Stimulated activated naive CD8-positive, alpha-beta T cell treated with anti-CD3 and anti-CD28 coated beads, Interleukin-15, Interleukin-2, amounts not matched to agents 100 U/mL and 50 U/mL, for 24 hours (primary cell): ENCODE measurements around the gene CASQ1.
A peak's percentile ranks its signal among the peaks of the same experiment; 100 is the strongest.

Experiments
- ATAC-seq: fragments of 150-1000 bp; cut with Tn5 transposase; one replicate; pipeline ENCODE4 v1.10.0; 2021
- DNase-seq: peaks from one replicate; pipeline ENCODE4 v3.0.0; 2021

The CASQ1 gene

DNA sequence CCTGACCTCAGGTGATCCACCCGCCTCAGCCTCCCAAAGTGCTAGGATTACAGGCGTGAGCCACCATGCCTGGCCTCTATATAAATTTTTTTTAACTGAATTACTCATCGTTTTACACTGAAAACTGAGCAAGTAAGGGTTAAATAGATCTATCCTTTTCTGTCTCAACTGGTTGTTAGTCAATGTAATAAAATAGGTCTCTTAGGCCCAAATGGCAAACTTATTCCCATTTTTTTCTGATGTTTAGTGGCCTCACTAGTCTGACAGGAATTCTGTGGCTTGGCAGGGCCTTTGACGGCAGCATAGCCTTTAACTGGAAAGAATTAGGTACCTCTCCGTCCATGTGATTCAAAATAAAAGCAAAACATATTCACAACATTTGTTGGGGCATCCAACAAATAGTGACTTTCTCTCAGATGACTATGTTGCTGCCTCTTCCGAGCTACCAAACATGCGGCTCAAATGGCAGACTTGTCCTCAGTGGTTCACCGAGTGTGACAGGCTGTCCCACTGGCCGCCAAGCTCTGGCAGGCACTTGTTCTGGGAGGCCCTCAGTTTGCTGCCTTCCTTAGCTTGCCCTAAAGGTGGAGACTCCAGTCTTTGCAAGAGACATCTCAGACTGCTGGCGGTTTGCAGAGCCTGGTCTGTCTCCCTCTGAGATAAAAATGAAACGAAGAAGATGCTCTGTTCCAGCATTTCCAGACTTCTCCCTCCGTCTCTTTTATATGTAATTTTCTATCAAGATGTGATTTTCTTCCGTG is 21.6 kb upstream of the CASQ1 start:
- ATAC-seq = no peak
- no peak for DNase-seq

- ATAC-seq (peak; percentile 69), DNase-seq (peak; percentile 63)
Measured at GRCh38 chr1:160169553-160170399, 20.6 kb upstream of the CASQ1 start.

DNA sequence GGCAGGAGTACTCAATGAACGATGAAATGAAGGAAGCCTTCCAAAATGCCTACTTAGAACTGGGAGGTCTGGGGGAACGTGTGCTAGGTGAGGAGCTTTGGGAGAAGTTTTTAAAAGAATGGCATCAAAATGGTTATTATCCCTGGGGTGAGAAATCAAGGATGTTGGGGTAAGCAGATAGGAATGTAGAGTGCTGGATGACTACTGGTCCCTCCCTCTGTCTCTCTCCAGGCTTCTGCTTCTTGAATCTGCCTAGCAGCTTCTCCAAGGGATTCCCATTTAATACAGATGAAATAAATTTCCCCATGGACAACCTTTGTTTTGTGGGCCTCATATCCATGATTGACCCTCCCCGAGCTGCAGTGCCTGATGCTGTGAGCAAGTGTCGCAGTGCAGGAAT is 19.0 kb upstream of the CASQ1 start:
- DNase-seq (no peak), ATAC-seq (no peak)

- no peak for ATAC-seq
- DNase-seq = no peak
Measured at GRCh38 chr1:160171980-160172379, 18.4 kb upstream of the CASQ1 start.

GRCh38 chr1:160177231-160177630 is 13.1 kb upstream of the CASQ1 start:
- DNase-seq (no peak), ATAC-seq (peak; percentile 41)

DNA sequence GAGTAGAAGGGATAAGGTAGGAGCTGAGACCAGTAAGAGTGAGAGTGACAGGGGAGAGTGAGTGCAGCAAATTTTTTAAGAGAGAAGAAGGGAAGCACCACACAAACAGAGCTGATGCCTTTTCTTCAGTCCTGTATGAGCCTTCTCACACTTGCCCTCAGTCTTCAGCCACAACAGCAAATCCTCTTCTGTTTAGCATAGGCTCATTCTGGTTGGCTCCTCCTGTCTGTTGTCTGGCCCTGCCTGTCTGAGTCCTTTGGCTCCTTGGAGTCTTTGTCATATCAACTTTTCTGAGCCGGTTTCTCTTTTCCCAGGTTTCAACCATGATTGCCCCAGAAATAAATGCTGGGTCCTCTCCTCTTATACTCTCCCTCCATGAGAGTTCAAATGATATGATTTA is 12.7 kb upstream of the CASQ1 start:
- ATAC-seq = no peak
- no peak for DNase-seq

- no peak for DNase-seq
- ATAC-seq = no peak
Measured at GRCh38 chr1:160178731-160179130, 11.6 kb upstream of the CASQ1 start.

DNA sequence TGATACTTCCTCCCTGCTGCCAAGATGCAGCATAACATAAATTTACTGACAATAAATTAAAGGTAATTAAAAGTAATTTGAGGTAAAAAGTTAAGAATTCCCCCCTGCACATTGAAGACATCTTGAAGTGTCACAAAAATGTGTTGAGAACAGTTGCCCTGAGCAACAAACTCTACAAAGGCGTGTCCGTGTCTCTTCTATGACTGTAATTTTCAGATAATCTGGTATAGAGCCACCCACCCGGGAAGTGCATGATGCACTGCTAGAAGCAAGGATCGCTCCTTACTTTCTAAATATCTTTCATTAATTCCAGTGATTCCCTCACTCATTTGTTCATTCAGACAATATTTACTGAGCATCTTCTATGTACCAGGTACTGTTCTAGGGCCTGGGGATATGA is 11.0 kb upstream of the CASQ1 start:
- DNase-seq (no peak), ATAC-seq (no peak)

GRCh38 chr1:160186246-160186645 is 4.1 kb upstream of the CASQ1 start:
- ATAC-seq (no peak), DNase-seq (no peak)

DNA sequence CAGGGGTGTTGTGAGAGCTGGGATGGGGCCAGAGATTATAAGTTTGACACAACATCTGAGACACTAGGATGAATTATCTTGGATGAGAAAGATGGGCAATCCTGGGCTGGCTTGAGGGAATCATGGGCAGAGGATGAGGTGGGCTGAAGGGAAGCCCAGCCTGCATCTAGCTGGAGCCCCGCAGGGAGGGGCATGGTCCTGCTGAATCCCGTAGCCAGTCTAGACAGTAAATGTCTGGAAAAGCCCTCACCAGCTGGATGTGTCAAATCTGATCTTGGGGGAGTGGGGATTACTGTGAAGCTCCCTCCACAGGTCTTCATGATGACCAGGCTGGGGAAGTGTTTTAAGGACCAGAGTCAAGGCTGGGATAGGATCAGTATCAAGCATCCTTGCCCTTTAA is 3.6 kb upstream of the CASQ1 start:
- ATAC-seq (no peak), DNase-seq (no peak)

- DNase-seq (no peak), ATAC-seq (no peak)
Measured at GRCh38 chr1:160187407-160187806, 3.0 kb upstream of the CASQ1 start.

DNA sequence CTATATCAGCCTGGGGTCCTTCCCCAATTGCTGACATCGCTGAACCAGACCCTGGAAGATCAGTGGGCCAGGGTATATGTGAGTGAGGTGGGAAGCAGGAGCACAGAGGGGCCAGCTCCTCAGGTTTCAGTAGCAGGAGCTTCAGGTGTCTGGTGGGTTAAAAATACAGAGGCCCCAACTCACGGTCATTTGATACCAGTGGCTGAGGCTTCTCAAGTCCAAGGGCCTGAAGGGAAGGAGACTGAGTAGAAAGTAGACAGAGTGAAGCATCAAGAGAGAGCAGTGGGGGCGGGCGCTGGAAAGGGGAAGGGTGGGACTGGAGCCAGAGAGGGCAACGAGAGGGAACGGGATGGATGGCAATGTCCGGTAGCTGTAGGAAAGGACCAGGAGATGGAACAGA is 2.0 kb upstream of the CASQ1 start:
- DNase-seq (no peak), ATAC-seq (no peak)

DNA sequence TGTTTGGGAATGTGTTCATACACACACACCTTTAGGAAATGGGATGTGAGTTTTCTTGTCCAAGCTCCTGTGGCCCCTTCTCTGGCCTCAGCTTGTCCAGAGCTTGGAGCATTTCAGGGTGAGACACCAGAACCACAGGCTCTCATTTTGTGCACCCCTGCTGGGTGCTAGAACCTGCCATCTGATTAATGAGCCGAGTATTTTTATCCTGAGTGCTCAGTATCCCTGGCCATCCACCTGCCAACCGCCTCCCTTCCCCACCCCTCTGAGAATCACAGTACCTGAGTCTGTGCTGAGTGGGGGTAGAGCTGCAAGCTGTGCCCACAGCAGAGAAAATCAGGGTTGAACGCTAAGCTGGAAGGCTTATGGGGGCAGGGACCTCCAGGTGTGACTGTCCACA is 1.4 kb downstream of the CASQ1 start:
- ATAC-seq (no peak), DNase-seq (no peak)

GRCh38 chr1:160192234-160192633 is 1.9 kb downstream of the CASQ1 start:
- DNase-seq (no peak), ATAC-seq (no peak)

DNA sequence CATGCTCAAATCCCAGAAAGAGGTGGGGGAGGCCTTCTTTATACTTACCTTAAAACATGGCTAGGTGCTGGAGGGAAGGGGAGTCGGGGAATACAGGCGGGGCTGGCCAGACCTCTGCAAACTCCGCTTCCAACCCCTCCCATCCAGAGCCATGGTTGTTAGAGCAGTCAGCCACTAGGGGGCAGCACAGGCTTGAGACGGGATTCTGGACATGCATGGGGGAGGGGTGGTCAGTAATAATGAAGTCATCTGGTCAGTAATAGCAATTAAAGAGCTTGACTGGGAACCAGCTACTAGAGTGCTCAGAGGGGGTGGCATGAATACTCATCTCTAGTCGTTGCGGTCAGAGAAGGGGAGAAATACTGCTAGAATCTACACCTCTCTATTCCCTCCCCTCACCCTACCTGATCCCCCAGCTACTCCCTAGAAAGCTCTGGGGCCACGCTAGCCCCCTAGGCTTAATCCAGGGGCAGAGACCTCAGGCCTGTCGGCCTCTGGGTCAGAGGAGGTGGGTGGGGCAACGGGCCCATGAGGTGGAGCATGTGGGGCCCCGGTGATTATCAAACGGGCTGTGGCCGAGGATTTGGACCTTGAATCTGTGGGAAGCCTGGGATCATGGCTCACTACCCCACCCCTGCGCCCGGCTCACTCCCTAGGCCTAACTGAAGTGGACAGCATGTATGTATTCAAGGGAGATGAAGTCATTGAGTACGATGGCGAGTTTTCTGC is 2.9 kb downstream of the CASQ1 start:
- DNase-seq (peak; percentile 90), ATAC-seq (peak; percentile 67)

GRCh38 chr1:160193832-160194736 is 3.7 kb downstream of the CASQ1 start:
- ATAC-seq (no peak), DNase-seq (no peak)

DNA sequence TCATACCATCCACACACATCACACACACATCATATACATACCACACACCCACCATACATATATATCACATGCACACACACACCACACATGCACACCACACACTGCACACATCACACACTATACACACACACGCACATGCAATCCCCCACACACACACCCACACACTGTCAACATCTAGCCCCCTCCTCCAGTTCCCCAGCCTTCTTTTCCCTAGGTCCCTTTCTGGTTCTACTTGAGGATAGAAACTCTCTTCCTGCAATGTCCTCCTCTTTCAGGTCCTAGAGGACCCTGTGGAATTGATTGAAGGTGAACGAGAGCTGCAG is 4.3 kb downstream of the CASQ1 start:
- DNase-seq (no peak), ATAC-seq (no peak)

- ATAC-seq (no peak), DNase-seq (no peak)
Measured at GRCh38 chr1:160196143-160196542, 5.8 kb downstream of the CASQ1 start.

DNA sequence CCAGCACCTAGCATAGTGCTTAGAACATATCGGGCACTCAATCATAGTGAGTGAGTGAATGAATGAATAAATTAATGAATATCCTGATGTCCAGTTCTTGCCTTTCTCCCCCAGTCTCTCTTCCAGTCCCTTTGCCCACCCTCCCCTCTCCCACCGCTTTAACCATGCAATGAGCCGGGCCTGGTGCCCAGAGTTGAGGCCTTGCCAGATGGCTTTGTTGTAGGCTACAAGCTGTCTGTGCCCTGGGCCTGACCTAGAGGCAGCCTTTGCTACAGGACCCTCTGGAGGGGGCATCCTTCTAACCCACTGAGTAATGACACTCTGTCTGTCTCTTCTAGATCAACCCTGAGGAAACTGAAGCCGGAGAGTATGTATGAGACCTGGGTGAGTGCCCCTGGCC is 6.9 kb downstream of the CASQ1 start:
- DNase-seq = no peak
- ATAC-seq = no peak

DNA sequence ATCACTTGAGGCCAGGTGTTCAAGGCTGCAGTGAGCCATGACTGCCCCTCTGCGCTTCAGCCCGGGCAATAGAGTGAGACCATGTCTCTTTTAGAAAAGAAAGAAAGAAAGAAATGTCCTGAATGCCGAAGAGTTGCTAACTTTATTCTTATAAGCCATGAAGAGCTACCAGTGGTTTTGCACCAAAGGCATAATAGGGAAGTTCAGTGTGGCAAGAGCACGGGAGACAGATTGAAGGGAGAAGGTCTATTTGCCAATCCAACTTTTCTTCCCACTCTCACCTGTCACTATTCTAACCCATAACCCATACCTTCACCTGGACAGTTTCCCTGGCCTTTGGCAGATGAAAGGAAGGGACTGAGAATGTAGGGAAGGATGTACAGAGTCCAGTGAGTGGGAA is 10.4 kb downstream of the CASQ1 start:
- DNase-seq (no peak), ATAC-seq (no peak)

- peak; percentile 19 for ATAC-seq
- peak; percentile 30 for DNase-seq
Measured at GRCh38 chr1:160204526-160205241, 14.3 kb downstream of the CASQ1 start.
